HG03108 (cell line): ENCODE measurements around the gene SLC26A1.

ENCODE experiments used
- ATAC-seq: cut with Tn5 transposase; IDR thresholded peaks from one replicate; pipeline ENCODE4 v1.9.1; 2021; ENCODE audit warnings: moderate library complexity; ENCODE audit not compliant: unreplicated experiment

The SLC26A1 gene, protein sequence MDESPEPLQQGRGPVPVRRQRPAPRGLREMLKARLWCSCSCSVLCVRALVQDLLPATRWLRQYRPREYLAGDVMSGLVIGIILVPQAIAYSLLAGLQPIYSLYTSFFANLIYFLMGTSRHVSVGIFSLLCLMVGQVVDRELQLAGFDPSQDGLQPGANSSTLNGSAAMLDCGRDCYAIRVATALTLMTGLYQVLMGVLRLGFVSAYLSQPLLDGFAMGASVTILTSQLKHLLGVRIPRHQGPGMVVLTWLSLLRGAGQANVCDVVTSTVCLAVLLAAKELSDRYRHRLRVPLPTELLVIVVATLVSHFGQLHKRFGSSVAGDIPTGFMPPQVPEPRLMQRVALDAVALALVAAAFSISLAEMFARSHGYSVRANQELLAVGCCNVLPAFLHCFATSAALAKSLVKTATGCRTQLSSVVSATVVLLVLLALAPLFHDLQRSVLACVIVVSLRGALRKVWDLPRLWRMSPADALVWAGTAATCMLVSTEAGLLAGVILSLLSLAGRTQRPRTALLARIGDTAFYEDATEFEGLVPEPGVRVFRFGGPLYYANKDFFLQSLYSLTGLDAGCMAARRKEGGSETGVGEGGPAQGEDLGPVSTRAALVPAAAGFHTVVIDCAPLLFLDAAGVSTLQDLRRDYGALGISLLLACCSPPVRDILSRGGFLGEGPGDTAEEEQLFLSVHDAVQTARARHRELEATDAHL

GRCh38 chr4:993111-994029, at the start of gene SLC26A1:
TSS of gene SLC26A1 (minus strand) at chr4:993404. CDS start at chr4:991703, 1,701 bp downstream.
- no peak for ATAC-seq

GRCh38 chr4:1042352-1043055, 49.3 kb upstream of the SLC26A1 start:
- no peak for ATAC-seq

DNA sequence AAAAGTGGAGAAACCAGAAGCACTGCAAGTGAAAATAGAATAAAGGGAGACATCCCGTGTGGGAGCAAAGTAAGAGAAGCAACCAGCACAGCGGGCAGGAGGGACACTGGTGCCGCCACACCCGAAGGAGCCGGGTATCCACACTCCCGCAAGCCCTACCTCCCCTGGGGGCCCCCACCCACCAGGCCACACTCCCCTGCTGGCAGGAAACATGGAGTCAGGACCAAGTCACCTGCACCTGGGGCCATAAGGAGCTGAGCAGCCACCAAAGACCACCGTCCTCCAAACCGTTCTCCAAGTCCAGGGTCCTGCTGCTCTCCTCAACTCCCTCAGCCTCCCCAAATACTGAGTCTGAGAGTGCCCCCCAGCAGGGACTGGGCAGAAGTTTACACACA, 48.7 kb upstream of the SLC26A1 start:
- no peak for ATAC-seq

DNA sequence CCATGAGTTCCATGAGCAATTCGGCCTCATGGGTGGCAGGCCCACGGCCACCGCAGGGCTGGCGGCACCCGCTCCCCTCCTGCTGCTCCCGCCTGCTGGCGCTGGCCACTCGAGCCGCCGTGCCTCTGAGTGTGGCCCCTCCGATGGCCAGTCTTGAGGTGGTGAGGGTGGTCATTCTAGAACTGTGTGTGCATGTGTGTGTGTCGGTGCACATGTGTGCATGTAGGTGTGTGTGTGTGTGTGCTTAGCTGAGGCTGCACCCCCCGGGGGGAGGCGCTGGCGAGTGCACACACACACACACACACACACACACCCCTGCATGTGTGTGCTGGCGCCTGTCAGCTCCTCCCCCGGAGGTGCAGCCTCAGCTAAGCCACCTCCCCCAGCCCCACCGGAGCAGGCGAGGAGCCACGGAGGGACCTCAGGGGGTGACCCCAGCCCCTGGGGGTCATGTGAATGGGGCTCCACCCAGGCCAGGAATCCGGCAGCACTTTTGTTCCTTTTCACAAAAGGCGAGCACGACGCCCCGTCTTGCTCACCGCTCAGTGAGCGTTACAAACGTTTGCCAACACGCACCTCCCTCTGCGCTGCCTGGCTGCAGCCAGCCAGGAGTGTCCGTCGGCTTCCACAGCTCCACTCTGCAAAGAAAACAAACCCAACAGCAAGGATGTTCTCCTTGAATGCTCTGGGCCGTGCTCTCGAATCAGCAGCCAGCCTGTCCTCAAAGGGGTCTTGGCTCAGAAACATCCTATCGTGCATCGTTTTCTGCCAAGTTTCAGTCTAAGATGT, 48.1 kb upstream of the SLC26A1 start:
- no peak for ATAC-seq

- no peak for ATAC-seq
Observed at GRCh38 chr4:1040344-1041146, 47.3 kb upstream of the SLC26A1 start.

DNA sequence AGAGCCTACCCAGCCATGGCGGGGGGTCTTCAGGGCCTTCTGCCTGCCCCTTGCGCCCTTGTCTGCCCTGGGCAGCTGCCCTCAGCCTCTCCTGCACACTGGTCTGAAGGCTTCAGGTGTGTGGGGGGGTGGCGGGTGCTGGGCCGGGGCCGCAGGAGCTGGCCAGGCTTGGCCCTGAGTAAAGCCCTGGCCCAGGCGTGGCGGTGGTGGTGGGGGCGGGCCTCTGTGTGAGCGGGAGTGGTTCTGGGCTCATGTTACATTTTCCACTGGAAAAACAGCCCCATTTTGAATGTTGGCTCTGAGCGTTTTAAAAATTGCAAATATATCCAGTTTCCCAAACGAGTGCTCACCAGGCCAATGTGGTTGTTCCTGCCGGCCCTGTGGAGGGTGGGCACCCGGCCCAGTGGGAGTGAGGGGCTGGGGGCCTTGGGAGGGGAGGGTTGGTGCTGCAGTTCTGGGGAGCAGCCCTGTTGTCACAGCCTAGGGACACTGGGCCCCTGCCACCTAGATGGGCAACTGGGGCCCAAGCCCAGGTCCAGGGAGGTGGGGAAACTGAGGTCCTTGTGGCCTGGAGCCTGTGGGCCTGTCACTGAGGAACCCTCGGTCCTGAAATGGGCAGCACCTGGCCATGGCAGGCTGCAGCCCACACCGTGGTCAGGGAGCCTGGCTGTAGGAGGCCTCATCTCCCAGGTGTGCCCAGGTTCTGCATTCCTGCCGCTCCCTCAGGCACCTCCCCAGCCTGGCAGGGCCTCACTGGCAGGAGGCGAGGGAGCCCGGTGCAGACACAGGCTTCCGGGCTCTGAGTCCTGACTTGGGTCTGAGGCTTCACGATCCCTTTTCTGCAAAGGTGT, 46.5 kb upstream of the SLC26A1 start:
- ATAC-seq = no peak

DNA sequence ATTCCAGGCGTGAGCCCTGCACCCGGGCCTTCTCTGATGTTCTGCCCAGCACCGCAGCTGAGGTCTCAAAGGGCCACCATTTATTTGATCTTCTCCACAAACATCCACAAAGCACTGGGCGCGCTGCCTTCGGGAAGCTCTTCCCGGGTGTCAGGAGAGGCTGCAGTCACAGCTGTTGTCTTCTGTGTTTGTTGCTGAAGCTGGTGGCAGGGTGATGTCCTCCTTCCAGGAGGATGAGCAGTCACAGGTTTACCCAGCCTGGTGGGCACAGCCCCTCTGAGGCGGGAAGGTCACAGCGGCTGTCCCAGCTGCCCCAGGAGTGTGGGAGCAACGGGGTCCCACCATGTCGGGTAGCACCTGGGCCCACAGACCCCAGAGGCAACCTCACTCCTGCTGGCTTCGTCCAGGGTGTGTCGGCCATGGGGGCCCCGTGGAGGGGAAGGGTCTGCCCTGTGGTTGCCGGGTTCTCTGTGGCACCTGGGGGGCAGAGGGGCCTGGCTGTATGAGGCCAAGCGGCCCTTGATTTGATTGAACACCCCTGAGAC, 45.8 kb upstream of the SLC26A1 start:
- no peak for ATAC-seq

DNA sequence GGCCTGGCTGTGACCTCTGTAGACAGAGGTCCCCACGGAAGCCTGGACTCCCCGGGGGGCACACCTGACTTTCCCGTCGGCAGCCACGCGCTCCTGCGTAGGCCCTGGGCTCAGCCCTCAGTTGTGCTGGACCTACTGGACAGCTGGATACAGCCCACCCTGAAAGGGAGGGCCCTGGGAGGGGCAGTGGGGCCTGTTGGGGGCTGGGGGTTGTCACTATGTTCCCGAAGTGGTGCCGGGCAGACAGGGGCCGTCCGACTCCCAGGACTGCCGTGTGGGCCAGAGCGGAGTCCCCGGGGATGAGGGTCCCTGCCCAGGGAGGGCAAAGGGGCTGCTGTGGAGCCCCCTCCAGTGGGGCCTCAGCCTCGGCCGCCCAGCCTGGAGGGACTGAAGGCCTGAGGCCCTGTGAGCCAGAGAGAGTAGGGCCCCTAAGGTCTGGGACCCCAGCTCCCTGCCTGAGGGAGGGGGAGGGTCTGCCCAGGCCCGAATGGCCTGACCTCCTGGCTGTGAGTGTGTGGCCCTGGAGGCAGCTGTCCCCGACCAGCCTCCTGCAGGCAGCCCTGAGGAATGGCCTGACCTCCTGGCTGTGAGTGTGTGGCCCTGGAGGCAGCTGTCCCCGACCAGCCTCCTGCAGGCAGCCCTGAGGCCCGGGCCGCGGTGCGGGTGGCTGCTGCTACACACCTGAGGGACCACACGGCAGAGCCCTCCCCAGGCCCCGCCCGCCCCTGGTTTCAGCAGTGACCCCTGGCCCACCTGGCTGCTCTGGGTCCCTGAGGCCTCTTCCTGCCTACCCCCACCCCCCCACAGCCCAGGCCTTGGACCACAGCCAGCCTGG, 44.0 kb upstream of the SLC26A1 start:
- ATAC-seq = no peak

DNA sequence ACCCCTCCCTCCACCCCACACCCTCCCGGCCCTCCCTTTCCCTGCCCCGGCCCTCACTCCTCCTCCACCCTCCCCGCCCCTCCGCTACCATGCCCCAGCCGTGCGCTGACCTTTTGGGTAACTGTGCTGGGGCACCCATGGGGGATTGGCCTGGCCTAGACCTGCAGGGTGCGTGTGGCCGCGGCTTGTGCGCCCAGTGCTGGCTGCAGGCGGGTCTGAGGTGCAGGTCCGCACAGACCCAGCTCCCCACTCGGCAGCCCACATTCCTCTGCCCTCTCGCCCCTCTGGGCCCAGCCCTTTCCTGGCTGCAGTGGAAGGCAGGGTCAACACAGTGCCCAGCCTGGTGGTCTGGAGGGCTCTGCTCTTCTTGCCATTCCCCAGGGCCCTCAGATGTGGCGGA, 42.9 kb upstream of the SLC26A1 start:
- ATAC-seq = no peak

DNA sequence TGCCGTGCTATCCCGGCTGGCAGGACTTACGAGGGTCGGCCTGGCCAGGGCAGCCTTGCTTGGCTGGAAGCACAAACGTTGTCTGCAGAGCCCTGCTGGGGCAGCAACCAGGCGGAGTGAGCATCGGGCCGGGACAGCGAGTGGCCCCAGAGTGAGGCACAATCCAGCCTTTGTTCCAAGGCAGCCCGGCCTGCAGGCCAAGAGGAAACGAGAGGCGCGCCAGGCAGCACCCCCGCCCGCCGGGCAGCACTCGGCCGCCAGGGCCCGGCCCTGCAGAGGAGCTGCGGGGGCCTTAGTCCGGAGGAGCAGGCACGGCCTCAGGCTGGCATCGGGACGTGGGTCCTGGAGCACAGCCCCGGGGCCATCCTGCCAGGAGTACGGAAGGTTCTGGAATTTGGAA, 42.3 kb upstream of the SLC26A1 start:
- ATAC-seq = no peak

DNA sequence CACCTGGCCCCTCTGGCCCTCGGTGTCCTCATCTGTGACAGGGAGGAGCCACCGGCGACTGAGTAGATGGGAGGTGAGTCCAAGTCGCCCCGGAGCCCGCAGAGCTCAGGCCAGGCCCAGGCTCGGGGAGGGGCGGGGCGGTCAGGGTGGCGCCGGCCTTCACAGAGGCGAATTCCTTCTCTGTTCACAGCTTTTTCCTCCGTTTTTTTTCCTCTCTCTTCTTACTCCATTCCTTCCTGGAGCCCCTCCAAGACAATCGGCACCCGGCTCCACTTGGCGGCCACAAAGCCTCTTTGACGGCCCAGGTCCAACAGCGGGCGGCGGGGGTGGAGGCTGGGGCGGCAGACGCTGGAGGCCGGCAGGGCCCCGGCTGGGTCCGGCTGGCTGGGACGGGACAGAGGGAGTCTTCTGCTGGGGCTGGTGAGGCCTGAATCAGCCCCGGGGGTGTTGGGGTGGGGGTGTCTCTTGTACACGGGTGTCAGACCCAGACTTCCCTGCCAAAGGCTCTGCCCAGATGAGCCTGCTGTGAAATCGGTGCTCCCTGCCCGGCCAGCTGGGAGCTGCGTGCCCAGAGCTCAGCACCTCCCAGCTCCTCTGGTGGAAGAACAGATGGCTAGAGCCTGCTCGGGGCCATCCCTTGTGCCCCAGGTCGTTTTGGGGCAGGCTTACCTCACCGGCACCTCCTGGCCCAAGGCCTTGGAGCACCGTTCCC, 40.8 kb upstream of the SLC26A1 start:
- ATAC-seq = no peak

DNA sequence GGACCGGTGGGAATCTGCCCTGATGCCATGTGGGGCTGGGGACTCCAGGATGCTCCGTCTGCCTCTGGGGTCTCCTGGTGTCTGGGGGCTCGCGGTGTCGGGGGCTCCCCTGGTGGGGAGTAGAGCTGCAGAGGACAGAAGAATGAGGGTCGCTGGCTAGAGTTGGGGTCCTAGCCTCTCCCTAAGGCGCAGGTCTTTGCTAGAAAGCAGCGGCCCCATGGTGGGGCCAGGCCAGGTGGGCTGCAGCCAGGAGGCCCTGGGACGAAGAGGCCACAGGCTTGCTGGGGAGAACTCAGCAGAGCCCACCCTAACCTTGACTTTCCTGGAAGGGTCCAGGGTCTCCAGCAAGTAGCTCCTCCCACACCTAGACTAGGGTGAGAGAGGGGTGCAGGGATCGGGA, 39.7 kb upstream of the SLC26A1 start:
- no peak for ATAC-seq

DNA sequence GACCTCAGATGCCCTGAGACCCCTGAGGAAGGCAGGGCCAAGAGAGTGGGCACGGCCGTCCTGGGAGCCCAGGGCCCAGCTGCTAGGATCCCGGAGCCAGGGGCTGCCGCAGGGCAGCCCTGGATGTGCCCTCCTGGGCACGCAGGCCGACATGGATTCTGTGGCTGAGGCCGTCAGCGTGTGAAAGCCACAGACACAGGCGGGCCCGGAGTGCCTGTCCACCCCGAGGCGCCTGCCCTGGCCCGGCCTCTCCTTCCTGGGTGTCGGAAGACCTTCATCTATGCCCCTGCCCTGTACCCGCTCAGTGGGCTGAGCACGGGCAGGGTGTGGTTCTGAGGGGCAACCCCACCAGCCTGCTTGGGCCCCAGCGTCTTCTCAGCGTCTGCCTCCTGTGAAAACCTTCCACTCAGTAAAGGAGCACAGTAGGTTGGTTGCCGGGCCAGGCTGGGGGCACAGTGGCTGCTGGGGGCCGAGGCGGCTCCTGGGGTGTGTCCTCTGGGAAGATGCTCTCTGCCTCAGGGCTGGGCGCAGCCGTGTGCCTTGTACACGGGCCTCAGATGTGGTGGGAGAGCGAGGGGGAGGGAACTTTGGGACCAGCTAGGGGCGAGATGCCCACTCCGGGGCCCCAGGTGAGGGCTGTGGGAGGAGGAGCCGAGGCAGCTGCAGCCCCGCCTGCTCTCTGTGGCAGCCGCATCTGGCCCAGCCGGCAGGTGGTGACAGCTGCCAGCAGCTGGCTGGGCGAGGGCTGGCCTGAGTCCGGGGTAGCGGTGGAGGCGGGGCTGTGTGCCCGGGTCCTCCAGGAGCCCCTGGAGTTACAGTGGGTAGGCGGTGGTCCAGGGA, 39.0 kb upstream of the SLC26A1 start:
- ATAC-seq = no peak

- ATAC-seq = no peak
Observed at GRCh38 chr4:1031346-1031745, 38.1 kb upstream of the SLC26A1 start.

GRCh38 chr4:1030559-1030958, 37.4 kb upstream of the SLC26A1 start:
- no peak for ATAC-seq

GRCh38 chr4:1030031-1030430, 36.8 kb upstream of the SLC26A1 start:
- no peak for ATAC-seq
